Neural progenitor cell (in vitro differentiated cells): ENCODE data around the gene MCUR1.

ENCODE experiments used
- CTCF ChIP-seq: fragments of 200-600 bp; sonication (generic); IDR thresholded peaks from 2 replicates; pipeline ENCODE4 v1.5.1; 2017; ENCODE audit warnings: antibody characterized with exemption, mild to moderate bottlenecking
- EZH2 ChIP-seq: fragments of 200-600 bp; sonication (generic); IDR thresholded peaks from 2 replicates; pipeline ENCODE4 v1.6.1; 2017; ENCODE audit warnings: antibody characterized with exemption, mild to moderate bottlenecking, moderate library complexity
- EZH2phosphoT487 ChIP-seq: fragments of 200-600 bp; sonication (generic); IDR thresholded peaks from 2 replicates; pipeline ENCODE4 v1.6.1; 2017; ENCODE audit warnings: antibody characterized with exemption

DNA sequence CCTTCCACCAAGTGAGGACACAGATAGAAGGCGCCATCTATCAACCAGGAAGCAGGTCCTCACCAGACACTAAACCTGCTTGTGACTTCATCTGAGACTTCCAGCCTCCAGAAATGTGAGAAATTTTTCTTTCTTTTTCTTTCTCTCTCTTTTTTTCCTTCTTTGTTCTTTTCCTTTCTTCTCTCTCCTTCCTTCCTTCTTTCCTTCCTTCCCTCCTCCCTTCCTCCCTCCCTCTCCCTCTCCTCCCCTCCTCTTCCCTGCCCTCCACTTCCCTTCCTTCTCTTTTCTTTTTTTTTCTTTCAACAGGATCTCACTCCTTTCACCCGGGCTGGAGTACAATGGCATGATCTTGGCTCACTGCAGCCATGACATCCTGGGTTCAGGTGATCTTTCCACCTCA is 37.4 kb upstream of the MCUR1 start:
- no peak for TF ChIP-seq CTCF
- TF ChIP-seq EZH2 = no peak
- TF ChIP-seq EZH2phosphoT487 = no peak
